ENCODE data around the gene ZNF629.

ZNF629 gene

DNA sequence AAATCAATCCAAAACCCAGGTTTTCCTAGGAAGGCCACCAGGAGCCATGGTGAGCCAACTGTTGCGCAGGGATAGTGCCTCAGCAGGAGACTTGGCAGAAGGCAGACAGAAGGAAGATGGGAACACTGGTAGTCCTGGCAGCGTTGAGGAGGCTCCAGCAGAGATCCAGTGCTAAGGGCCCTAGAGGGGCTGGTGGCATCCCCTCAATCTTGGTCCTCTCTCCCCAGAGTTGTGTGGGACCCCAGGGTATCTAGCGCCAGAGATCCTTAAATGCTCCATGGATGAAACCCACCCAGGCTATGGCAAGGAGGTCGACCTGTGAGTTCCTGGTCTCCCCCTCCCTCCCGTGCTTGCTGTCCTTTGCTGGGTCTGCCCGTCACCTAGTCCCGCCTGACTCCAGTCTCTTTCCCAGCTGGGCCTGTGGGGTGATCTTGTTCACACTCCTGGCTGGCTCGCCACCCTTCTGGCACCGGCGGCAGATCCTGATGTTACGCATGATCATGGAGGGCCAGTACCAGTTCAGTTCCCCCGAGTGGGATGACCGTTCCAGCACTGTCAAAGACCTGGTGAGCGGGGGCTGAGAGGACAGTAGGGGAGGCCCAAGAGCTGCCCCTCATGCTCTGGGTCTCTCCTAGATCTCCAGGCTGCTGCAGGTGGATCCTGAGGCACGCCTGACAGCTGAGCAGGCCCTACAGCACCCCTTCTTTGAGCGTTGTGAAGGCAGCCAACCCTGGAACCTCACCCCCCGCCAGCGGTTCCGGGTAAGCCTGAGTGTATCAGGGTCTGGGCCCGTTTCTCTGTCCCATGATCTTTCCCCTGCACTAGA is 30.8 kb downstream of the ZNF629 start:
- DNase-seq (ENCODE audit: low read depth, low spot score) = no peak
- no peak overlapping the region for H3K4me3 ChIP-seq (ENCODE audit: low read length)

DNA sequence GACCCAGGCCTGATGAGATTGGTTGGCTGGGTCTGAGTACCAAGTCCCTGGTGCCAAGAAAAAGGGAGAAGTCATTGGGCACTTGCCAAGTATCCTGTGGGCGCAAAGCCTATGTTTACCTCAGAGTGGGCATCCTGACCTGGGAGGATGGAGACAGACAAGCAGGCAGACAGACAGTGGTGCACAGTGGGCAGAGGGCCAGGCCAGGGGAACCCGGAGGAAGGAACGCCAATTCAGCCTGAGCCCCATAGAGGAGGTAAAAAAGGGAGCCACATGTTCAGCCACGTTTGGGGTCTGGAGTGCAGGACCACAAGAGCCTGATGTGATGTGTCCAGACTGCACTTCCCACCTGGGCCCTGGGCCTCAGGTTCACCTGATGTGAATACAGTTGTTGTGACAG is 33.4 kb downstream of the ZNF629 start:
- H3K4me3 ChIP-seq (ENCODE audit: low read length) = no peak overlapping the region
- DNase-seq (ENCODE audit: low read depth, low spot score) = no peak

DNA sequence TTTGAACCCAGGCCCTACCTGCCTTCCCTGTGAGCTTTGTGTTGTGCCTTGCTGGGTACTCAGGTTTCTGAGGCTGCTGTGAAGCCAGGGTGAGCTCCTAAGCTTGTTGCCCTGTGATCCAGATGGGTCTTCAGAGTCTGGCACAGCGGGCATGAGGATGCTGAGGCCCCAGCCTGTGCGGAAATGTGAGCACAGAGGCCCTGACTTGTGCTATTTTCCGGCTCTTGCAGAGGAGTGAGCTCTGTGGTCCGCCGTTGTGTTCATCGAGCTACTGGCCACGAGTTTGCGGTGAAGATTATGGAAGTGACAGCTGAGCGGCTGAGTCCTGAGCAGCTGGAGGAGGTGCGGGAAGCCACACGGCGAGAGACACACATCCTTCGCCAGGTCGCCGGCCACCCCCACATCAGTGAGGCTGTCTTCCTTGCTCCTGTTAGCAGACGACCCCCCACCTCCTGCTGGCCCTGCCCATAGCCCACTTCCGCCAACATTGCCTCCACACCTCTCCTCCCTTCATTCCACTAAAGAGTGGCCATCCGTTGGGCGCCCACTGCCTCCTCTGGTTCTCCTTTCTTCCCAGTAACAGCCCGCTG is 36.0 kb downstream of the ZNF629 start:
- H3K4me3 ChIP-seq (ENCODE audit: low read length) = no peak overlapping the region
- DNase-seq (ENCODE audit: low read depth, low spot score) = no peak

DNA sequence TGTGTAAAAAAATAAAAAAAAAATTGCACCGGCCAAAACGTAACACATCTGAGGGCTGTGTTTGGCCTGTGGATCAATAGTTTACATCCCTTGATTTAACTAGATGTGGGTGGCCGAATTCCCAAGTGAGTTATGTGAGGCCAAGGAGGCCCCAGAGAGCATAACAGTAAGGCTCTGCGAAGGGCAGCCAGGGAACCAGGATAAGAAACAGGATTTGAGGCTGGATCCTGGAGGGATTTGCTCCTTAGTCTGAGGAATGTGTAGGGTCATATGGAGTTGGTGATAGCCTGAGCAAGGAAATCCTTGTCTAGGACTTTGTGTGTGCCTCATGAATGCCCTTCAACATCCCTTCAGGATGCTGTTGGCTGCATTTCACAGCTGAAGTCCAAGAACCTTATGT is 36.8 kb downstream of the ZNF629 start:
- no peak overlapping the region for H3K4me3 ChIP-seq (ENCODE audit: low read length)
- no peak for DNase-seq (ENCODE audit: low read depth, low spot score)

DNA sequence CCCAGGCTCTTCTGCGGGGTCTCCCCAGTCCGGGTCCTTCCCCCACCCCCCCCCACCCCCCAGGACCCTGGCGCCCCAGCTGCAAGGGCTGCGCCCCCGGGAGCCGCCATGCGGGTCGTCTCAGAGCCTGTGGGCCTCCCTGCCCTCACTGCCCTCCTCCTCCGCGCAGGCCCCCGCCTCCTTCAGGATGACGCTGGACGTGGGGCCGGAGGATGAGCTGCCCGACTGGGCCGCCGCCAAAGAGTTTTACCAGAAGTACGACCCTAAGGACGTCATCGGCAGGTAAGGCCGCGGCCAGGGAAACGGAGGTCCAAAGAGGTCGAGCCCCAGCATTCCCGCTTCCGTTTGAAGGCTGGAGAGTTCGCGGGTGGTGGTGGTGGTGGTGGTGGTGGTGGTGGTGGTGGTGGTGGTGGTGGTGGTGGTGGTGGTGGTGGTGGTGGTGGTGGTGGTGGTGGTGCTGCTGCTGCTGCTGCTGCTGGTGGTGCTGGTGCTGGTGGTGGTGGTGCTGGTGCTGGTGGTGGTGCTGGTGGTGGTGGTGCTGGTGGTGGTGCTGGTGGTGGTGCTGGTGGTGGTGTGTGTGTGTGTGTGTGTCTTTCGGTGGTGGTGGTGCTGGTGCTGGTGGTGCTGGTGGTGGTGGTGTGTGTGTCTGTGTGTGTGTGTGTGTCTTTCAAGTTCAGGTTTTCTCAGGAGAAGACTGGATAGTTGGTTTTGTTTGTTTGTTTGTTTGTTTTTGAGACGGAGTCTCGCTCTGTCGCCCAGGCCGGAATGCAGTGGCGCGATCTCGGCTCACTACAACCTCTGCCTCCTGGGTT is 38.2 kb downstream of the ZNF629 start:
- H3K4me3 ChIP-seq (ENCODE audit: low read length) = peak overlapping the region; percentile 74
- no peak for DNase-seq (ENCODE audit: low read depth, low spot score)

DNA sequence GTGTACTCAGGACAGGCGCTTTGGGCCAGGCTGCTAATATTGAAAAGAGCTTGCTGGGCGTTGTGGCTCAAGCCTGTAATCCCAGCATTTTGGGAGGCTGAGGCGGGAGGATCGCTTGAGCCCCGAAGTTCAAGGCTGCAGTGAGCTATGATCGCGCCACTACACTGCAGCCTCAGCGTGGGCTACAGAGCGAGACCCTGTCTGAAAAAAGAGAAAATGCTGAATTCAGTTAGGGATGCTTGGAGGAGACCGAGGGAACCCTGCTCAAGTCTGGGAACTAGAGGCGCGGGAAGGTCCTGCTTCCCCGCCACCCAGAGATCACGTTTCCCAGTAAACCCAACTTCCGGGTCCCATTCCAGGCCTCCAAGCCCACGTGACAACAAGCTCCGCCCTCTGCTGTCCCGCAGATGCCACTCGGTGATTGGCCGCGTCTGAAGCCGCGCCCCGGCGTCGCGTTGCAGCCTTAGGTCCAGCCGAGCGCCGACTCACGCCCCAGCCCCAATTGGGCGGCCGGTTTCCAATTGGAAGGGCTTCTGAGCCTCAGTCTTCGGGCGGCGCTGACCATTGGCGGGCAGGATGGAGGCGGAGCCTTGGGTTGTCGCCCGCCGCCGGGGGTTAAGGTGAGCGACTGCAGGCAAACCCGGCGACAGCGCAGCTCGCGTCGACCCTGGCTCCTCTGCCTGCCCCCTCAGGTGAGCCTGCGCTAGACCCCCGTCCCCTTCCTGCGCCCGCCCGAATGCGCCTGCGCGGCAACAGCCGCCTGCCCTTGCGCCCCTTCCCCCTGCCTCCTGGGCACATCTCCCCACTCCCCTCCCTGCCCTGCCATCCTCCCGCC is 39.0 kb downstream of the ZNF629 start, which contains the start of gene PHKG2:
TSS of gene PHKG2 (plus strand) at position 627 of the 835 bp plus-strand sequence. CDS start 396 bp downstream, outside the sequence.
- peak within 1 kb of the TSS; percentile 74 for H3K4me3 ChIP-seq (ENCODE audit: low read length)
- DNase-seq (ENCODE audit: low read depth, low spot score) = peak; percentile 97

DNA sequence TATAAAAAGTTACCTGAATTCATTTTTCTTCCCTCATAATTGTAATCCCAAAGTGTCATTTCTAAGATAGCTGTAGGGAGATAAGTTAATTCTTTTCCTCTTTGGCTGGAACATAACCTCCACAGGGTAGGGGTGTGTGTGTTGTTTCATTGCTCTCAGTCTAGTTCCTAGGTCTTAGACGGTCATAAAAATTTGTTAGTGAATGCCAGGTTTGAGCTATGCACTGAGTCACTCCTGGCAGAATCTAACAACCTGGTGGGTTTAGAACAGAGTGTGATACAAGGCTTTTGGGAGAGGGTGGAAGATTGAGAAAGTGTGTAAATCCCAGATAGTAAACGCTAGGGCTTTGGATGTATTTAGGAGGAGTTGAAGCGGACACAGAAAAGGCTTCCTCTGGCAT is 39.7 kb downstream of the ZNF629 start:
- DNase-seq (ENCODE audit: low read depth, low spot score) = no peak

DNA sequence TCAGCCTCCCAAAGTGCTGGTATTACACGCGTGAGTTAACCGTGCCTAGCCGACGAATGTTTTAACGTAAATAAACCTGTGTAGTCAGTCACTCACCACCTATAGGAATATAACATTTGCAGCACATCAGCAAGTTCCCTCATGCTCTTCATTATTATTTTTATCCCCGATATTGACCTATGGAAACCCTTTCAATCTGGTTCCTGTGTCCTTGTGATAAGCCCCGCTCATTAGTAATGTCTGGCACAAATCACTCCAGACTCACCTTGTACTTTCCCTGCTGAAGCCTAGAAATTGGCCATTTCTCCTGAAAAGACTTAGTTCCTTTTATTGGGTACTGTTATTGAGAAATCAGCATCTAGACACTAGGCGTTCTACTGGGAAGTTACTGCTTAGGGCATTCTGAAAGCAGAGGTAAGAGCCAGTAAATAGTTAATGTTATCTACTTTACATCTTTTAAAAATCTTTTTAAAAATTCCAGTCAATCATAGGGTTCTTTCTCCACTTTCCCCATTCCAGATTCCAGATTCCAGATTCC is 40.3 kb downstream of the ZNF629 start:
- no peak overlapping the region for H3K4me3 ChIP-seq (ENCODE audit: low read length)
- no peak for DNase-seq (ENCODE audit: low read depth, low spot score)

More for the DNA sequence above, 39.7 kb downstream of the ZNF629 start:
- H3K4me3 ChIP-seq (ENCODE audit: low read length) = peak overlapping the region; percentile 74

DNA sequence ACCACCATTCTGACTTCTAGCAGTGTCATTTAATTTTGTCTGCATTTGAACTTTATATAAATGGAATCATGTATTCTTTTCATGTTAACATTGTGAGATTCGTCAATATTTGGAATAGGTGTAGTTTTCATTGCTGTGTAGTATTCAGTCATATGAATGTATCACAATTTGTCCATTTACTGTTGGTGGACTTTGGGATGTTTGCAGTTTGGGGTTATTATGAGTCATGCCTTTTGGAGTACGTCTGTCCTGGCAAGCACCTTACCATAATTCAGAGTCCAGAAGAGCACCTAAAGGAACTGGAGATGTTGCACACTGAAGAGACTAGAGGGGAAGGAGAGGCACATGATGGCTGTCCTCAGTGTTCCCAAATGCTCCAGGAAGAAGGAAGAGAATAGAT is 41.9 kb downstream of the ZNF629 start:
- H3K4me3 ChIP-seq (ENCODE audit: low read length) = no peak overlapping the region
- no peak for DNase-seq (ENCODE audit: low read depth, low spot score)

DNA sequence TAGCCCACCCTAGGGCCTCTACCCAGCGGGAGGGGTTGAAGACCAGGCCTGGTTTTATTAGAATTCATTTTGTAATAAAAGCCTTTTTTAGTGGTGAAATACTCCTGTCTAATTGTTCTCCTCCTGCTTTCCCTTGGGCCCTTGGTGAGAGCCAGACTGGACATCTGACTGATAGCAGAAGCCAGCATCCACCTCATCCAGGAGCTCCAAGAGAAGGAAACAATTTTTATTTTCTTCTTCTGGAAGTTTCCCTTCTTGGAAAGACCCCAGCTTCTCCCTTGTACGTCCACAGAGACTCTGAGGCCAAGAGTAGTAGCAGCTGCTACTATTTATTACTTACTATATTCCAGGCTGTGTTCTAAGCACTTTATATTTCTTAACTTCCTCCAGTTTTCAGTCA is 42.8 kb downstream of the ZNF629 start:
- no peak for DNase-seq (ENCODE audit: low read depth, low spot score)
- no peak overlapping the region for H3K4me3 ChIP-seq (ENCODE audit: low read length)

DNA sequence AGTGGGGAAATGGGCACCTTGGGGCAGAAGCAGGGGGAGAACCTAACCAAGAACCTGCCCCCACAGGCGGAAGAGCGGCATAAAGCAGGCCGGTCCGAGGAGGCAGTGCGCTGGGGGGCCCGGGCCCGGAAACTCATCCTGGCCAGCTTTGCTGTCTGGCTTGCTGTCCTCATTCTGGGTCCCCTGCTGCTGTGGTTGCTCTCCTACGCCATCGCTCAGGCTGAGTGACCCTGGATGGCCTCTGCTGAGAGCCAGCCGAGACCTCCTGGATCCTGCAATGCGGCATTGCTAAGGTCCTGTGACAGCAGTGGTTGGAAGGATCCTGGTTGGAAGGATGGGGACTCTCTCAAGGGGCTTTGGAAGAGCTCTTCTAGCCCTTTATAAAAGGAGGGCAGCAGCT is 43.3 kb downstream of the ZNF629 start:
- H3K4me3 ChIP-seq (ENCODE audit: low read length) = no peak overlapping the region
- DNase-seq (ENCODE audit: low read depth, low spot score) = no peak

DNA sequence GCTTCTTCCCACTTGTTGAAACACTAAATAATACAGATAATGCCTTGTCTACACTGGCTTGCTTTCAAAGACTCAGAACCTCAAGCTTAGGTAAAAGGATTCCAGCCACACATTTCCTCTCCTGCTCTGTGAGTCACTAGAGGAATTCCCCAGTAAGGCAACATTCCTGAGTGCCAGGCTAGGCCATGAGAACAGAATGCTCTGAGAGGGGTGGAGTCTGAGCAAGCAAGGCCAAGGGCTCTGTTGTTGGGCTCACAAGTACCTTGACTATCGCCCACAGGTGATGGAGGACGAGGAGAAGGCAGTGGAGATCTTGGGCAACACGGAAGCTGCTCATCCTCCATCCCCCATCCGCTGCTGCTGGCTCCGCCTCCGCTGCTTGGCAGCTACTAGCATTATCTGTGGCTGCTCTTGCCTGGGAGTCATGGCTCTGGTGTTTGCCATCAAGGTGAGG is 45.5 kb downstream of the ZNF629 start:
- DNase-seq (ENCODE audit: low read depth, low spot score) = no peak
- H3K4me3 ChIP-seq (ENCODE audit: low read length) = no peak overlapping the region

DNA sequence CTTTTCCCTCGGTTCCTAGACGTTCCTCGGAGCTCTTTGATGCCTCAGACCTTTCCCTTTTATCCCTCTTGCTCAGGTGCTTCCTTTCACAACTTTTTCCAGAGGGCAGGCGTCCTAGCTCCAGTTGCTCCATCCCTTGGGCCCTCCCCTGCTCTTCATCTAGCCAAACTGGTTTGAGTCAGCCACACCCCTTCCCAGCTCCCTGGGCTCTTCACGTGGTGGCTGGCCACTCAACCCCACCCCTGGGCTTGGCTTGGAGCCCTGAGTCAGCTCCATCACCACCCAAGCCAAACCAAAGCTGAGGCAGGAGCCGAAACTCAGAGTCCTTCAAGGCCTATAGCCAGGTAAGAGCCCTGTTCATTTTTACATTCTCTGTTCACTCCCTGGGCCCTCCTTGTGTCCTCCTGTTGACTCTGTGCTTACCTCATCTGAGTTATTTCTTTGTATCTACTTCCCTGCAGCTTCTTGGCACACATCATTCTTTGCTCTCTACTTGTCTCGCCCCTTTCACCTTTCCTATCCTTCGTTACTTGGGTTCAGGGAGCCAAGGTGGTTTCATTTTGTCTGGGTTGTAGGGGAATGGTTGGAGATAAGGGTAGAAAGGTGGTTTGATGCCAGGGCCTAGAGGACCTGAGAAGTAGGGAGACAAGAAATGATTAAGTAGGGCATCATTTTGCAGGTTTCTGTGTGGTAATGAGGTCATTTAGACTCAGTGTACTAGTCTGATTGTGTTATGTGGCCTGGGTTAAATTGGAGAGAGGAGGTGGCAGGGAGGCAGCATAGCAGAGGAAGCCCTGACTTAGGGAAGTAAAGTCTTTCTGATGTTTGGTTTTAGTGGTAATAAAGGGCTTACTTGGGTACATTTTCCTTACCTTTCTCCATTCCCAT is 46.4 kb downstream of the ZNF629 start:
- no peak for DNase-seq (ENCODE audit: low read depth, low spot score)
- no peak overlapping the region for H3K4me3 ChIP-seq (ENCODE audit: low read length)

DNA sequence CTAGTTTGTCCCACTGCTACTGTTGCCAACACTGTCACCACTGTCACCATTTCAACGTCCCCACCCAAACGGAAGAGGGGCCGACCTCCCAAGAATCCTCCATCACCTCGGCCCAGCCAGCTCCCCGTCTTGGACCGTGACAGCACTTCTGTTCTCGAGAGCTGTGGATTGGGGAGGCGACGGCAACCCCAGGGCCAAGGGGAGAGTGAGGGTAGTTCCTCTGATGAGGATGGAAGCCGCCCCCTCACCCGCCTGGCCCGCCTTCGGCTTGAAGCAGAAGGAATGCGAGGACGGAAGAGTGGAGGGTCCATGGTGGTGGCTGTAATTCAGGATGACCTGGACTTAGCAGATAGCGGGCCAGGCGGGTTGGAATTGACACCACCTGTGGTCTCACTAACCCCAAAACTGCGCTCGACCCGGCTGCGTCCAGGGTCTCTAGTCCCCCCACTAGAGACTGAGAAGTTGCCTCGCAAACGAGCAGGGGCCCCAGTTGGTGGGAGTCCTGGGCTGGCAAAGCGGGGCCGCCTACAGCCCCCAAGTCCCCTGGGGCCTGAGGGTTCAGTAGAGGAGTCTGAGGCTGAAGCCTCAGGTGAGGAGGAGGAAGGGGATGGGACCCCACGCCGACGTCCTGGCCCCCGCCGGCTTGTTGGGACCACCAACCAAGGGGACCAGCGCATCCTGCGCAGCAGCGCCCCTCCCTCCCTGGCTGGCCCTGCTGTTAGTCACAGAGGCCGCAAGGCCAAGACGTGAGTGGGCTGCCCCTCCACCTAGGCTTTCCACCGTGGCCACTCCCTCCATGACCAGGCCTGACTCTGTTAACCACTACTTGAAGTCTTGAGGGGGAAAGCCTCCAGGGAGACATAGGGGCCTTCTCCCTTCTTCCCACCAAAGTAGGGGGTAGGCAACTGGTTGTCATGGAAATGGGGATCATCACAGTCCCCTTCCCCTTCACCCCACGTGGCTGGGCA is 47.7 kb downstream of the ZNF629 start:
- DNase-seq (ENCODE audit: low read depth, low spot score) = no peak

DNA sequence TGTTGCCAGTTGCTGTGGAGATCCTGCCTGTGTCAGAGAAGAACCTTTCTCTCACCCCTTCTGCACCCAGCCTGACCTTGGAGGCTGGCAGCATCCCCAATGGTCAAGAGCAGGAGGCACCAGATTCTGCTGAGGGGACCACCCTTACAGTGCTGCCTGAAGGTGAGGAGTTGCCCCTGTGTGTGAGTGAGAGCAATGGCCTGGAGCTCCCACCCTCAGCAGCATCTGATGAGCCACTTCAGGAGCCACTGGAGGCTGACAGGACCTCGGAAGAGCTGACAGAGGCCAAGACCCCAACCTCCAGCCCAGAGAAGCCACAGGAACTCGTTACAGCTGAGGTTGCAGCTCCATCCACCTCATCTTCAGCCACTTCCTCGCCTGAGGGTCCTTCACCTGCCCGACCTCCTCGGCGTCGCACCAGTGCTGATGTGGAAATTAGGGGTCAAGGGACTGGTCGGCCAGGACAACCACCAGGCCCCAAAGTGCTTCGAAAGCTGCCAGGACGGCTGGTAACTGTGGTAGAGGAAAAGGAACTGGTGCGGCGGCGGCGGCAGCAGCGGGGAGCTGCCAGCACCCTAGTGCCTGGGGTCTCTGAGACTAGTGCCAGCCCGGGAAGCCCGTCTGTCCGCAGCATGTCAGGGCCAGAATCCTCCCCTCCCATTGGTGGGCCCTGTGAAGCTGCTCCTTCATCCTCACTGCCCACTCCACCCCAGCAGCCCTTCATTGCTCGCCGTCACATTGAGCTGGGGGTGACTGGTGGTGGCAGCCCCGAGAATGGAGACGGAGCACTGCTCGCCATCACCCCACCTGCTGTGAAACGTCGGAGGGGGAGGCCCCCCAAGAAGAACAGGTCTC is 49.0 kb downstream of the ZNF629 start:
- no peak overlapping the region for H3K4me3 ChIP-seq (ENCODE audit: low read length)
- no peak for DNase-seq (ENCODE audit: low read depth, low spot score)

More for the DNA sequence above, 47.7 kb downstream of the ZNF629 start:
- no peak overlapping the region for H3K4me3 ChIP-seq (ENCODE audit: low read length)
